ENCODE measurements around the gene ISYNA1. TPM values are rescaled to one million over a fixed set of nuclear protein-coding genes. Genes with fewer than 3 reads are reported as not detected.

ISYNA1 gene
- total RNA-seq, 1 donor from 2014 or later = 278 TPM

- Mint-ChIP-seq H3K9me3 (no peaks in the 10 kb centered on the region), H3K36me3 (no peaks in the 10 kb centered on the region), H3K27ac (peak overlapping the region; percentile 98), H3K4me1 (ENCODE audit: unreplicated experiment) (peaks cover 39% of the 10 kb centered on the region), H3K27me3 (no peaks in the 10 kb centered on the region), H3K4me3 (peak overlapping the region; percentile 86)
- DNase-seq (ENCODE audit: extremely low spot score, unreplicated experiment) = peak; percentile 91
- TF ChIP-seq CTCF (conservative IDR thresholded peaks at IDR 0.05) = no peak
These were observed 20.5 kb downstream of the ISYNA1 start for GRCh38 chr19:18417250-18418028.

GRCh38 chr19:18416778-18417249 lies 21.1 kb downstream of the ISYNA1 start:
- DNase-seq (ENCODE audit: extremely low spot score, unreplicated experiment) = peak; percentile 89
- H3K4me1 Mint-ChIP-seq (ENCODE audit: unreplicated experiment) = peaks cover 39% of the 10 kb centered on the region

GRCh38 chr19:18415178-18415867 lies 22.6 kb downstream of the ISYNA1 start:
- peak overlapping the region; percentile 86 for H3K27ac Mint-ChIP-seq
- H3K4me3 Mint-ChIP-seq = peak overlapping the region; percentile 67
- no peaks in the 10 kb centered on the region for H3K36me3 Mint-ChIP-seq
- no peaks in the 10 kb centered on the region for H3K9me3 Mint-ChIP-seq
- peaks cover 35% of the 10 kb centered on the region for H3K4me1 Mint-ChIP-seq (ENCODE audit: unreplicated experiment)
- TF ChIP-seq CTCF (conservative IDR thresholded peaks at IDR 0.05) = no peak
- peaks cover 4% of the 10 kb centered on the region for H3K27me3 Mint-ChIP-seq
- DNase-seq (ENCODE audit: extremely low spot score, unreplicated experiment) = no peak

More at GRCh38 chr19:18416778-18417249, 21.1 kb downstream of the ISYNA1 start:
- Mint-ChIP-seq H3K36me3 (no peaks in the 10 kb centered on the region), H3K9me3 (no peaks in the 10 kb centered on the region), H3K27me3 (no peaks in the 10 kb centered on the region), H3K4me3 (peak overlapping the region; percentile 86), H3K27ac (peak overlapping the region; percentile 98)
- TF ChIP-seq CTCF (conservative IDR thresholded peaks at IDR 0.05) = no peak

- Mint-ChIP-seq H3K27me3 (peaks cover 4% of the 10 kb centered on the region), H3K4me1 (ENCODE audit: unreplicated experiment) (peaks cover 35% of the 10 kb centered on the region)
These were observed 23.3 kb downstream of the ISYNA1 start for GRCh38 chr19:18414504-18415177.

More at GRCh38 chr19:18414504-18415177, 23.3 kb downstream of the ISYNA1 start:
- Mint-ChIP-seq H3K4me3 (peak overlapping the region; percentile 68), H3K27ac (peak overlapping the region; percentile 86), H3K9me3 (no peaks in the 10 kb centered on the region), H3K36me3 (no peaks in the 10 kb centered on the region)
- no peak for DNase-seq (ENCODE audit: extremely low spot score, unreplicated experiment)
- TF ChIP-seq CTCF (conservative IDR thresholded peaks at IDR 0.05) = no peak
